Mesothelial cell of epicardium (in vitro differentiated cells): ENCODE data around the gene ADRA2B. TPM values are rescaled to one million over a fixed set of nuclear protein-coding genes. Genes with fewer than 3 reads are reported as not detected.

ENCODE experiments used
- DNase-seq, 2 experiments: peaks; one replicate each; pipeline ENCODE4 v3.0.0; 2021; ENCODE audit warnings: low spot score in 2 of 2; ENCODE audit not compliant: unreplicated experiment in 2 of 2
- H3K27ac Mint-ChIP-seq: 2 replicates; pipeline ENCODE4 v1.8.0; 2021; ENCODE audit warnings: mixed read lengths
- H3K27me3 Mint-ChIP-seq: 2 replicates; pipeline ENCODE4 v1.8.0; 2021; ENCODE audit warnings: low read depth, mixed read lengths
- H3K36me3 Mint-ChIP-seq: 2 replicates; pipeline ENCODE4 v1.8.0; 2021; ENCODE audit warnings: mixed read lengths
- H3K4me1 Mint-ChIP-seq: 2 replicates; pipeline ENCODE4 v1.8.0; 2021; ENCODE audit warnings: mixed read lengths
- H3K4me3 Mint-ChIP-seq: 2 replicates; pipeline ENCODE4 v1.8.0; 2021; ENCODE audit warnings: mild to moderate bottlenecking, moderate library complexity, mixed read lengths
- H3K9me3 Mint-ChIP-seq: 2 replicates; pipeline ENCODE4 v1.8.0; 2021; ENCODE audit warnings: mixed read lengths
- CTCF ChIP-seq: fragments of 200-600 bp; sonication (generic); IDR thresholded peaks from one replicate; pipeline ENCODE4 v1.5.0; 2021; ENCODE audit warnings: antibody characterized with exemption; ENCODE audit not compliant: unreplicated experiment
- total RNA-seq: library from RNA; stranded (reverse); gene quantifications from 3 replicates; pipeline ENCODE4 v1.2.1, GENCODE V29; 2021

ADRA2B gene
- total RNA-seq, 1 donor from 2014 or later = 0.56 TPM

DNA sequence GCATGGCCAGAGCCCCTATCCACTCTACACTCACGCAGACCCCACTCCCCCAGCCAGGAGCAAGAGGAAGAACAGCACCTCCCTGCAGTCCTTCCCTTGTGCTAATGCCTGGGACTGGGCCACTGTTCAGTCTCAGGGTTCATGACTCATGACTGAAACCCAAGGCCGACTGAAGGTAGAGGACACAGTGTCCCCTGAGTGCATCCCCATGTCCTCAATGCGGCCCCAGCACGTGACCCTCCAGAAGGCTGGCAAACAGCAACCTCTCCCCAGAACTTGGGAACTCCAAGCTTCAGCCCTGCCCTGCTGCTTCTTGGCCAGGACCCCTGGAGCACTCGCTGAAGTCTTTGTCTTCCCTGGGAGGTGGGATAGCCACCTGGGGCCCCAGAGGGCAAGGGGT lies 6.0 kb upstream of the ADRA2B start:
- peaks cover 81% of the 10 kb centered on the region for H3K27me3 Mint-ChIP-seq
- no peak for DNase-seq
- H3K27ac Mint-ChIP-seq = no peak overlapping the region
- no peak overlapping the region for H3K4me3 Mint-ChIP-seq
- TF ChIP-seq CTCF = no peak
- H3K36me3 Mint-ChIP-seq = no peaks in the 10 kb centered on the region
- H3K9me3 Mint-ChIP-seq = no peaks in the 10 kb centered on the region
- peaks cover 3% of the 10 kb centered on the region for H3K4me1 Mint-ChIP-seq

DNA sequence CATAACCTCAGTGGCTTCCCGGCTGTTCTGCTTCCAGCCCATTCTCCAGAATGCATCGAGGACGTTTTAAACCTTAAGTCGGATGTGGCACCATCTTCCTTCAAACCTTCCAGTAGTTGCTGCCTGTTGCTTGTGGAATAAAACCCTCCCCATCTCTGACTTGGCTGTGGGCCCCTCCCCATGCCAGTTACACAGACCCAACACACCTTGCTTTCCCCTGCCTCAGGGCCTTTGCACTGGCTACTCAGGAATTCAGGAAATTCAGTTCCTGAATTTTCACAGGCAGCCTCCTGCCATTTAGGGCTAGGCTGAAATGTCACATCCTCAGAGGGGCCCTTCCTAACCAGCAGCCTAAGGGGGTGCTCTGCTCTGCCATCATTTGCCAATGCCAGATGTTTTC lies 5.0 kb upstream of the ADRA2B start:
- H3K9me3 Mint-ChIP-seq = no peaks in the 10 kb centered on the region
- no peak for DNase-seq
- no peak overlapping the region for H3K4me3 Mint-ChIP-seq
- H3K4me1 Mint-ChIP-seq = peaks cover 6% of the 10 kb centered on the region
- H3K27ac Mint-ChIP-seq = no peak overlapping the region
- H3K27me3 Mint-ChIP-seq = peaks cover 77% of the 10 kb centered on the region
- no peaks in the 10 kb centered on the region for H3K36me3 Mint-ChIP-seq
- no peak for TF ChIP-seq CTCF

GRCh38 chr2:96120991-96121390 lies 4.6 kb upstream of the ADRA2B start:
- peaks cover 6% of the 10 kb centered on the region for H3K4me1 Mint-ChIP-seq
- no peak overlapping the region for H3K4me3 Mint-ChIP-seq

GRCh38 chr2:96120091-96120720 lies 3.8 kb upstream of the ADRA2B start:
- H3K27me3 Mint-ChIP-seq = peaks cover 78% of the 10 kb centered on the region

More at GRCh38 chr2:96120991-96121390, 4.6 kb upstream of the ADRA2B start:
- Mint-ChIP-seq H3K36me3 (no peaks in the 10 kb centered on the region), H3K27ac (no peak overlapping the region), H3K27me3 (peaks cover 77% of the 10 kb centered on the region), H3K9me3 (no peaks in the 10 kb centered on the region)
- DNase-seq = no peak
- TF ChIP-seq CTCF = no peak

GRCh38 chr2:96119389-96119751 lies 3.0 kb upstream of the ADRA2B start:
- no peak for TF ChIP-seq CTCF
- H3K27me3 Mint-ChIP-seq = peaks cover 77% of the 10 kb centered on the region
- no peak overlapping the region for H3K4me3 Mint-ChIP-seq
- no peak for DNase-seq
- H3K4me1 Mint-ChIP-seq = peaks cover 8% of the 10 kb centered on the region
- no peaks in the 10 kb centered on the region for H3K9me3 Mint-ChIP-seq
- H3K36me3 Mint-ChIP-seq = no peaks in the 10 kb centered on the region
- H3K27ac Mint-ChIP-seq = no peak overlapping the region

More at GRCh38 chr2:96120091-96120720, 3.8 kb upstream of the ADRA2B start:
- Mint-ChIP-seq H3K9me3 (no peaks in the 10 kb centered on the region), H3K27ac (no peak overlapping the region), H3K36me3 (no peaks in the 10 kb centered on the region), H3K4me3 (no peak overlapping the region), H3K4me1 (peaks cover 8% of the 10 kb centered on the region)
- peak in 1 of 2 experiments; percentile 7 for DNase-seq
- TF ChIP-seq CTCF = no peak
